M059J (cell line): Measurements from ENCODE around the gene TFR2. TPM values are rescaled to one million over a fixed set of nuclear protein-coding genes. Genes with fewer than 3 reads are reported as not detected.

Experiments used
- DNase-seq: peaks from one replicate; pipeline ENCODE4 v3.0.0-alpha.2; 2012; ENCODE audit warnings: low read depth
- total RNA-seq: library from RNA; depleted of rRNA; stranded (reverse); fragments of >200 nt; shearing (Covaris generic); gene quantifications from 2 replicates; pipeline ENCODE4 v1.2.3, GENCODE V29; 2014; rRNA removed

TFR2 gene
- total RNA-seq, 1 experiment from 2014 or later = 1.8 TPM

DNA sequence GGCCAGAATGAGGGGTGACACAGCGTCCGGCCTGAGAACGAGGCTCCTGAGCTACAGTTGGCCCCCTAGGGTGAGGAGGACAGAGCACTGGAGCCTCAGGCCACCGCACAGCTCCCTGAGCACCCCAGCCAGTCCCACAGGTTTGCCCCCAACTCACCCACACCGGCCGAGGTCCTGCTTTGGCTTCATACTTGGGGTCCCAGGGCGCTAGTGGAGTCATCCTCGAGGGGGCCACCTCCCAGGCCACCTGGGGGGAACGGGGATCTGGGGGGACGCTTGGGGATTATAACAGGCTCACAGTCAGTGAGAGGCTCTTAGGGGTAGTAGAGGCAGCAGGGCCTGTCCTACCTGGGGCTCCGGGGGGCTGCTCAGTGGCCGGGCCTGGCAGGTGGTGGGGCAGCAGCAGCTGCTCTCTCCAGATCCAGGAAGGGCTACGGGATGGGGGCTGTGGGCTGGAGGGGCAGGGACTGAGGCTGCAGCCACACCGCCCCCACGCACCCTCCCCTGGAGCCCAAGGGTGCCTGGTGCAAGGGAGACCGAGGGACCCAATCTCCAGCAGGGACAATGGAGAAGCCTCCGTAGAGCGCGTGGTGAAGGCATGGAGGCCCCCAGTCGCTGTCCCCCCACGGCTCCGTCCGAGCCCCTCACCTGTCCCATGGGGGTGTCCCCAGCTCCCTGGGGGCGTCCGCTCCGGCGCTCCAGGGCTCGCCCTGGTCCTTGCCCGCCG, 68.2 kb downstream of the TFR2 start:
- no peak for DNase-seq

DNA sequence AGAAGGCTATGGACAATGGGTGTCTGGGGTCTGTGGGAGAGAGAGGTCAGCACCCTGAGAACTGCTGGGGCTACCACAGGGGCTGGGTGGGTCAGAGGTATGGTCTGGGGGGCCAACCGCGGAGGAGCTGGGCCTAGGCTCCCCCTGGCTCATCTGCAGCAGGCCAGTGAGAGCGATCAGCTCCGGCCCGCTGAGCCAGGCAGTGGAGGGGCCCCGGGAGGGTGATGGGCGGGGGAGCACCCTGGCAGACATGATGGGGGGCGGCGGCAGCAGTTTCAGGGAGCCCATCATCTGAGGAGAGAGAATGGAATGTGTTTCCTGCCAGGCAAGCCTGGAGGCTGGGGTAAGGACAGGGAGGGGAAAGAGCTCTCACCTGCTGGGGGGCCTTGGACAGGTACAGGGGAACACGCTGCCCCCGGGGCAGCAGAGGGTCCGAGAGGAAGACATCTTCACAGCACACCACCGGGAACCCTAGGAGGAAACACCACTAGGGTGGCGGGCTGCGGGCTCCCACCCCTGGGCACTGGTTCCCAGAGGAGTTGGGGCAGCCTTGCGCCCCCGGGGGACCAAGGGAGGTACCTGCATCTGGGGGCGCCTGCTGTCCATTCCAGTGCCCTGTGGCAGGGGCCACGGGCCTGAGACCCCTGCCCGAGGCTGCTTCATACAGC, 68.9 kb downstream of the TFR2 start:
- no peak for DNase-seq

DNA sequence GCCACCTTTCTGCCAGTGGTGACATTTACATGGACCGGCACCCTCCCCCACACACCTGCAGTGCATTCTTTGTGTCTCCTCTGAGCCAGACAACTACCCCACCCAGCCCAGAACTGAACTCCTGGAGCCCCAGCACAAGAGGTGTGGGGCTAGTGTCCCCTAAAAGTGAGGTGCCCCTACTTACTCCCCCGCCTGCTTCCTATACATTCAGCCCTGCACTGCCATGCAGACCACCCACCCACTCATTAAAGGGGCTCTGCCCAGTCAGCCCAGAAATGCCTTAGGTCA, 69.6 kb downstream of the TFR2 start:
- DNase-seq = no peak

DNA sequence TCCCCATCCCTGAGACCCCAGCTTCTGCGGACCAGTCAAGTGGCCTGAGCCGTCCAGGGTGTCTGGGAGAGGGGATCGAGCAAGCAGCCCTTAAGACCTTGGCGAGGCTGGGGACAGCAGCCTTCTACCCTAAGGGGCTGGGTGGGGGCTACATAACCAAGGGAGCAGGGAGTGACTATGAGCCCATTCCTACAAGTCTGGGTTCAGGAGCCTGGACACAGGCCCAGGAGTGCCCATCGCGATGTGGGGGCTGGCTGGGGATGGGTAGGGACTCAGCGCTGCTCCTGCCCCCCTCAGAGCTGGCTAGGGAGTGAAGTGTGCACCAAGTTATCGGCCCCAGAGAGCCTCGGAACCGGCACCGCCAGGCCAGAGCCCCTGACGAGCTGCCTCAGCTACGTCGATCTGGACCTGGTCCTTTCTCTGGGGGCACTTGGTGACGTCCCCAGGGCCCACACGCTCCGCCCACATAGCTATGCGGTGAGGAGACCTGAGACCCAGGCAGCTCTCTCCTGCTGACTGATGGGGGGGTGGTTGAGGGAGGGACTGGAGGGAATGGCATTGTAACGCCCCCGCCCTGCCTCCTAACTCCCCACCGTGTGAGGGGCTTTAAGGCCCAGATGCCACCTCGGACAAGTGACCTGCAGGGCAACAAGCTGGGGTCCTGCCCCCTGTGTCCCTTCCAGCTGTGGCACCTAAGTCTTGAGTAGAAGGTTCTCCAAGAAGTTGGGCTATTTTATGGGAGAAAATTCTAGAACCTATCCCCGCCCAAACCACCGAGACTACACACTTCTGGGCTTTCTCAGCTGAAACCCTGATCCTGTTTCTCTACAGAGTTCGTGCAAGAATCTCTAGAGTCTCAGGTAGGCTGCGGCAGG, 70.2 kb downstream of the TFR2 start:
- no peak for DNase-seq

Other genes starting within 250 kb of the TFR2 start
- 5.2 and 7.8 TPM in 2 replicates for gene ZCWPW1, start 212.8 kb downstream of the TFR2 start, total RNA-seq
- 32.7 and 48.2 TPM in 2 replicates for gene MEPCE, start 211.7 kb downstream of the TFR2 start, total RNA-seq
- 17.7 and 23.7 TPM in 2 replicates for gene PPP1R35, start 205.1 kb downstream of the TFR2 start, total RNA-seq
- gene SPACDR, start 177.3 kb downstream of the TFR2 start, total RNA-seq = 2.4 TPM in 1 of 2 replicates, not detected in the other
- 28.1 and 43.6 TPM in 2 replicates for gene TSC22D4, start 162.3 kb downstream of the TFR2 start, total RNA-seq
- 0.02 TPM in 1 of 2 replicates, not detected in the other for gene NYAP1, start 157.6 kb downstream of the TFR2 start, total RNA-seq
- gene AGFG2, start 102.3 kb downstream of the TFR2 start, total RNA-seq = 10.9 and 24.0 TPM in 2 replicates
- not detected in 2 replicates for gene SAP25, start 67.7 kb downstream of the TFR2 start, total RNA-seq
- 12.2 and 16.0 TPM in 2 replicates for gene LRCH4, start 55.4 kb downstream of the TFR2 start, total RNA-seq
- 0.05 and 0.44 TPM in 2 replicates for gene FBXO24, start 55.2 kb downstream of the TFR2 start, total RNA-seq
- 7.8 and 10.3 TPM in 2 replicates for gene PCOLCE, start 39.2 kb downstream of the TFR2 start, total RNA-seq
- gene MOSPD3, start 29.0 kb downstream of the TFR2 start, total RNA-seq = 15.6 and 22.0 TPM in 2 replicates
- not detected in 2 replicates for gene ACTL6B, start 14.9 kb upstream of the TFR2 start, total RNA-seq
- 88.6 and 151 TPM in 2 replicates for gene GNB2, start 32.2 kb upstream of the TFR2 start, total RNA-seq
- 4.0 and 12.2 TPM in 2 replicates for gene GIGYF1, start 52.7 kb upstream of the TFR2 start, total RNA-seq
- 55.9 and 69.5 TPM in 2 replicates for gene POP7, start 64.6 kb upstream of the TFR2 start, total RNA-seq
- gene EPO, start 78.9 kb upstream of the TFR2 start, total RNA-seq = not detected in 2 replicates
- not detected in 2 replicates for gene ZAN, start 92.0 kb upstream of the TFR2 start, total RNA-seq
- gene EPHB4, start 186.0 kb upstream of the TFR2 start, total RNA-seq = 26.3 and 36.8 TPM in 2 replicates
- gene SLC12A9, start 211.2 kb upstream of the TFR2 start, total RNA-seq = 6.2 and 17.2 TPM in 2 replicates
- gene TRIP6, start 225.8 kb upstream of the TFR2 start, total RNA-seq = 80.1 and 106 TPM in 2 replicates
- 50.8 and 73.9 TPM in 2 replicates for gene SRRT, start 233.6 kb upstream of the TFR2 start, total RNA-seq
- 0.91 and 1.3 TPM in 2 replicates for gene UFSP1, start 248.2 kb upstream of the TFR2 start, total RNA-seq